Tibial artery (tissue), 4 donors: ENCODE data around the gene COL21A1.
"Not testable (repeated sequence)": the region's sequence is repeated elsewhere in the genome, so short reads cannot be mapped to it uniquely, and the experiment has no call there.

ENCODE experiments used
- DNase-seq, 2 donors: peaks; one replicate each; pipeline ENCODE4 v3.0.0-alpha.2; 2019
- H3K27ac ChIP-seq, 2 donors: fragments of 200-600 bp; sonication (generic) in 1 of 2; 1 replicate in 1 of 2; 2 replicates in 1 of 2; pipeline ENCODE4 v1.5.1; 2018 to 2019; ENCODE audit warnings: mild to moderate bottlenecking in 1 of 2
- H3K27me3 ChIP-seq, 2 donors: fragments of 200-600 bp; sonication (generic) in 1 of 2; one replicate each; pipeline versions ENCODE4 v1.5.1 to v1.6.0; 2016 to 2019
- H3K36me3 ChIP-seq, 3 donors: fragments of 200-600 bp; sonication (generic) in 2 of 3; one replicate each; pipeline ENCODE4 v1.5.1; 2016 to 2019; ENCODE audit warnings: mild to moderate bottlenecking in 2 of 3
- H3K4me1 ChIP-seq, 4 donors: fragments of 200-600 bp; sonication (generic) in 2 of 4; 1 replicate in 3 of 4; 2 replicates in 1 of 4; pipeline ENCODE4 v1.5.1; 2016 to 2019
- H3K4me3 ChIP-seq, 2 donors: fragments of 200-600 bp; sonication (generic) in 1 of 2; 1 replicate in 1 of 2; 2 replicates in 1 of 2; pipeline ENCODE4 v1.5.1; 2018 to 2019; ENCODE audit warnings: mild to moderate bottlenecking in 2 of 2
- H3K9me3 ChIP-seq, 3 donors: fragments of 200-600 bp; sonication (generic) in 1 of 3; one replicate each; pipeline ENCODE4 v1.5.1; 2016 to 2019
- intact Hi-C: fragments of 100-400 bp; cut with DNase I; formaldehyde crosslinking; loops from one replicate; pipeline ENCODE4 v1.15.0; 2023; ENCODE audit warnings: low total_unique reads
- TF ChIP-seq, protein P1 (sequence below), 2 experiments: fragments of 200-600 bp in 1 of 2; fragments of 450-650 bp in 1 of 2; IDR thresholded peaks; one replicate each; pipeline ENCODE4 v1.5.1; 2017 to 2019; ENCODE audit warnings: antibody characterized with exemption in 2 of 2, mild to moderate bottlenecking in 1 of 2, moderate library complexity in 1 of 2

The COL21A1 gene

DNA sequence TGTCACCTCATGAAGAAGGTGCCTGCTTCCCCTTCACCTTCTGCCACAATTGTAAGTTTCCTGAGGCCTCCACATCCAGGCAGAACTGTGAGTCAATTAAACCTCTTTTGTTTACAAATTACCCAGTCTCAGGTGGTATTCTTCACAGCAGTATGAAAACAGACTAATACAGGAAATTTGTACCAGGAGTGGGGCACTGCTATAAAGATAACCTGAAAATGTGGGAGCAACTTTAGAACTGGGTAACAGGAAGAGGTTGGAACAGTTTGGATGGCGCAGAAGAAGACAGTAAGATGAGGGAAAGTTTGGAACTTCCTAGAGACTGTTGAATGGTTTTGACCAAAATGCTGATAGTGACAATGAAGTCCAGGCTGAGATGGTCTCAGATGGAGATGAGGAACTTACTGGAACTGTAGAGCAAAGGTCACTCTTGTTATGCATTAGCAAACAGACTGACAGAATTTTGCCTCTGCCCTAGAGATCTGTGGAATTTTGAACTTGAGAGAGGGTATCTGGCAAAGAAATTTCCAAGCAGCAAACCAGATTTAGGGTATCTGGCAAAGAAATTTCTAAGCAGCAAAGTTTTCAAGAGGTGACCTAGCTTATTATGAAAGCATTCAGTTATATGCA lies 23.5 kb upstream of the COL21A1 start:
- H3K36me3 ChIP-seq = no peaks in the 10 kb centered on the region
- H3K4me1 ChIP-seq = no peaks in the 10 kb centered on the region
- no peaks in the 10 kb centered on the region for H3K27me3 ChIP-seq
- no peak overlapping the region for H3K4me3 ChIP-seq
- no peak for DNase-seq
- no peak overlapping the region for H3K27ac ChIP-seq
- TF ChIP-seq, protein P1, sequence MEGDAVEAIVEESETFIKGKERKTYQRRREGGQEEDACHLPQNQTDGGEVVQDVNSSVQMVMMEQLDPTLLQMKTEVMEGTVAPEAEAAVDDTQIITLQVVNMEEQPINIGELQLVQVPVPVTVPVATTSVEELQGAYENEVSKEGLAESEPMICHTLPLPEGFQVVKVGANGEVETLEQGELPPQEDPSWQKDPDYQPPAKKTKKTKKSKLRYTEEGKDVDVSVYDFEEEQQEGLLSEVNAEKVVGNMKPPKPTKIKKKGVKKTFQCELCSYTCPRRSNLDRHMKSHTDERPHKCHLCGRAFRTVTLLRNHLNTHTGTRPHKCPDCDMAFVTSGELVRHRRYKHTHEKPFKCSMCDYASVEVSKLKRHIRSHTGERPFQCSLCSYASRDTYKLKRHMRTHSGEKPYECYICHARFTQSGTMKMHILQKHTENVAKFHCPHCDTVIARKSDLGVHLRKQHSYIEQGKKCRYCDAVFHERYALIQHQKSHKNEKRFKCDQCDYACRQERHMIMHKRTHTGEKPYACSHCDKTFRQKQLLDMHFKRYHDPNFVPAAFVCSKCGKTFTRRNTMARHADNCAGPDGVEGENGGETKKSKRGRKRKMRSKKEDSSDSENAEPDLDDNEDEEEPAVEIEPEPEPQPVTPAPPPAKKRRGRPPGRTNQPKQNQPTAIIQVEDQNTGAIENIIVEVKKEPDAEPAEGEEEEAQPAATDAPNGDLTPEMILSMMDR (IDR thresholded peaks at IDR 0.05) = no peak
- intact Hi-C loops = no loop called here
- H3K9me3 ChIP-seq = peaks cover 0 to 29% (median 14%) of the 10 kb centered on the region in 3 donors

DNA sequence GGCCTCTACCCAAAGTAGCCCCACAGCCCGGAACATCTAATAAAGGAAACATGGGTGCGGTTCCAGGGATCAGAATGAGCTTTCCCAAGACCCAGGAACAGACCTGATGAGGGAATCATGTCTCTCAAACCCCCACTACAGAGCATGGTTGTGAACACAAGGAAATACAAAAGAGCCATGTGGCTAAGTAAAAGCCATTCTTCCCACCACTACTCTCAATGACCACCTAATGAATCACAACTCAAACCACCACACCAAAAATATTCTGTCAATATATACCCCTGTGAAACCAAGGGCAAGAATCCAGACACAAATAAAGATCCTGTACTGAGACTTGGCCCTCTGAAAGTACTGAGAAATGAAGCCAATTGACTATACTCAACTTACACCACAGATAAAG lies 20.9 kb upstream of the COL21A1 start:
- H3K36me3 ChIP-seq = no peaks in the 10 kb centered on the region
- H3K4me3 ChIP-seq = no peak overlapping the region
- intact Hi-C loops = no loop called here
- peaks cover 0 to 29% (median 14%) of the 10 kb centered on the region in 3 donors for H3K9me3 ChIP-seq
- TF ChIP-seq, protein P1 (IDR thresholded peaks at IDR 0.05) = no peak
- no peak overlapping the region for H3K27ac ChIP-seq
- no peaks in the 10 kb centered on the region for H3K4me1 ChIP-seq
- no peaks in the 10 kb centered on the region for H3K27me3 ChIP-seq
- no peak for DNase-seq

DNA sequence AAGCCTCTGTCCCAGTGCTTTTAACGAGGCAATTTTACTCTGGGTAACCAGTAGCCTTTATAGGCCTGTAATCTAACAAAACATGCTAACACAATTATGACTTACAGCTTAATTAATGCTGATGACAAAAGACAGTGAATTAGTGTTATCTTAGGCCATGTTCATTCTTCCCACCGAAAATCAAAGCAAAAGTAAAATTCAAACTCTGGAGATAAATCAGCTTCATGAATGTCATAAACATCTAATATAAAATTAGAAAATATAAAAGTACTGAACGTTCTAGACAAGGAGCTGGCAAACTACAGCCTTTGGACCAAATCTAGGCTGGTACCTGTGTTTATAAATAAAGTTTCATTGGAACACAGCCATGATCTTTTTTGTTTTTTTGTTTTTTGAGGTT lies 18.6 kb upstream of the COL21A1 start:
- Histone ChIP-seq H3K36me3 (no peaks in the 10 kb centered on the region), H3K4me3 (no peak overlapping the region), H3K4me1 (no peaks in the 10 kb centered on the region), H3K27me3 (no peaks in the 10 kb centered on the region), H3K9me3 (peaks cover 0 to 22% (median 14%) of the 10 kb centered on the region in 3 donors), H3K27ac (no peak overlapping the region)
- TF ChIP-seq, protein P1 (IDR thresholded peaks at IDR 0.05) = no peak
- intact Hi-C loops = no loop called here
- no peak for DNase-seq

DNA sequence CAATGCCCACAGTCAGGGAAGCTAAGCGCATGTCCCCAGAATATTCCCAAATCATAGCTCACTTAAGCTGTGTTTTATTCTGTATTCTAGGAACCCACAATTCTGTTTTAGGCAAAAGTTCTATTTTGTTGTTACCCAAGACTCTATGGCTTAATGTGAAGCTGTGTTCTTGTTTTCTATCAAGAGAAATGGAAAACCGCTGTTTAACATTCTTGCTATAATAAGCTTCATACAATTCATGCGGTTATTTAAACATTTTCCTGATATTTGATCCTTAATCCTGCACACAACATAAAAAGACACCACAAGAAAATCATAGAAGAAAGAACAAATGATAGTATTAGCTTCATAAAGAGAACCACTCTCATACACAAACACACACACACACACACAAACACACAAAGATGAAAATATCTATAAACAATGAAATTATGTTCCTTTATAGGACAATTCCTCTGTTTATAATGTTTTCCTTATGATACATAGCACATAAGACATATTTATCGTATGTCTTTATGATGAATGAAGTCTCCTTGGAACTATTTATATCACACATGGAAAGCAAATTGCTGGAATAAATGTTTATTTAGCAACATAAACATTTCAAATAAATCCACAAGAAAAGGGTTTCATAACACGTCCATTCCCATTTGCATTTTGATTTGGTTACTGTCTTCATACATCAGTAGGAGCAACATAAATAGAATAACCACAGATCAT lies 16.4 kb upstream of the COL21A1 start:
- Histone ChIP-seq H3K9me3 (peaks cover 0 to 4% (median 0%) of the 10 kb centered on the region in 3 donors), H3K27ac (no peak overlapping the region), H3K27me3 (no peaks in the 10 kb centered on the region), H3K4me3 (no peak overlapping the region), H3K36me3 (no peaks in the 10 kb centered on the region), H3K4me1 (no peaks in the 10 kb centered on the region)
- TF ChIP-seq, protein P1 (IDR thresholded peaks at IDR 0.05) = no peak
- no peak for DNase-seq
- intact Hi-C loops = no loop called here

DNA sequence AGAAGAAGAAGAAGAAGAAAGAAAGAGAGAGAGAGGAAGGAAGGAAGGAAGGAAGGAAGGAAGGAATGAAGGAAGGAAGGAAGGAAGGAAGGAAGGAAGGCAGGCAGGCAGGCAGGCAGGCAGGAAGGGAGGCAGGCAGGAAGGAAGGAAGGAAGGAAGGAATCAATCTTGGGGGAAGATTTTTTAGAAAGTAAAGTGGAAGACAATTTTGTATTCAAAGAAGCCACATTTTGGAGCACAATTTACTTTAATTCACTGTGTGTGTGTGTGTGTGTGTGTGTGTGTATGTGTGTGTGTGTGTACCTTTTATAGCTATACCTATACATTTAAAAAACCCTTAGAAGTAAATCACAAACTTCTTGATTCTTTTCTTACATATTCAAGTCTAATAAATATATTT lies 13.2 kb upstream of the COL21A1 start:
- H3K9me3 ChIP-seq, H3K4me1 ChIP-seq, intact Hi-C loops, DNase-seq, H3K27ac ChIP-seq, H3K27me3 ChIP-seq, H3K36me3 ChIP-seq, H3K4me3 ChIP-seq: not testable (repeated sequence)

DNA sequence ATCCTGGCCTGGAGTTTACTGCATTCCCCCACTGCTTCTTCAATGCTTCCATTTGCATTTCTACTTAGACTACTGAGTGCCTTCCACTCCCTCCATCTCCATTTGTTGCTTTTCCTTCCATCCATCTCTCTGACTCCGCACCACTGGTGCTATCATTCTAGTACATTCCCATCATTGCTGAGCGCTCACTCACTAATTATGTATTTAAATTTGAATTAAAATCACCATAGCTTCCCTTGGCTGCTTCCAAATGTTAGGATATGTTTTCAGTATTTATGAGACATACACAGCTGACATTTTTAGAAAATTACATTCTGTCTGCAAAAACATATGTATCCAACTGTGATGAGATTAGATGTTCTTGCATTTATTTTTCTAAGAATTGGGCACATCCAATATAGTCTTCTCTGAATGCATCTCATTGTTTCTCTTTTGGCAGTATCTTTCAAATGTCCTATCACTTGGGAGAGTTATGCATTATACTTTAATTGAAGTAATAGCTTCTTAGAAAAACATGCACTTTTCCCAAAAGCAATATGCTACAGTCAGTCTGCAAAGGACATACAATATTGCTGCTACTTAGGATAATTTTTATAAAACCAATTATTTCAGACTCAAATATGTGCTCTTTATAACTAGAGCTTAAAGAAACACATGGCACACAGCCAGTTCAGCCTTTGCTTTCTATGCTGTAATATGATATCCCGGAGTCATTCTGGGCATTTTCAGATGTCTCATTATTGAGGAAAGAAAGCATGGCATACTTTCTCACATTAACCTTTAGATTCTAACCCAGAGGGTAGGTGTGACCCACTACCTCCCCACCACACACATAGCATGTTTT lies 12.1 kb upstream of the COL21A1 start:
- TF ChIP-seq, protein P1 (IDR thresholded peaks at IDR 0.05) = no peak
- intact Hi-C loops = no loop called here
- Histone ChIP-seq H3K4me1 (peaks cover 0 to 17% (median 0%) of the 10 kb centered on the region in 4 donors), H3K27me3 (no peaks in the 10 kb centered on the region), H3K36me3 (no peaks in the 10 kb centered on the region), H3K27ac (no peak overlapping the region), H3K9me3 (no peaks in the 10 kb centered on the region), H3K4me3 (no peak overlapping the region)
- DNase-seq = no peak
